Stomach (tissue), 9 donors: ENCODE measurements around the gene ZNF74. TPM values are rescaled to one million over a fixed set of nuclear protein-coding genes. Genes with fewer than 3 reads are reported as not detected.
"Not testable (repeated sequence)": the region's sequence is repeated elsewhere in the genome, so short reads cannot be mapped to it uniquely, and the experiment has no call there.

Experiments
- DNase-seq, 2 donors: peaks; one replicate each; pipeline versions ENCODE4 v3.0.0 to v3.0.0-alpha.2; 2013 to 2019
- H3K27ac ChIP-seq, 5 donors: fragments of 200-600 bp in 4 of 5; sonication (generic) in 4 of 5; one replicate each; pipeline ENCODE4 v1.5.1; 2013 to 2019; ENCODE audit warnings: mild to moderate bottlenecking in 1 of 5, moderate library complexity in 1 of 5
- H3K27me3 ChIP-seq, 3 donors: fragments of 200-600 bp; sonication (generic); one replicate each; pipeline ENCODE4 v1.5.1; 2017 to 2019; ENCODE audit warnings: mixed run types in 1 of 3
- H3K36me3 ChIP-seq, 4 donors: fragments of 200-600 bp; sonication (generic); 1 replicate in 3 of 4; 2 replicates in 1 of 4; pipeline ENCODE4 v1.5.1; 2016 to 2019
- H3K4me1 ChIP-seq, 4 donors: fragments of 200-600 bp; sonication (generic); one replicate each; pipeline ENCODE4 v1.5.1; 2016 to 2019
- H3K4me3 ChIP-seq, 4 donors: fragments of 200-600 bp; sonication (generic) in 3 of 4; one replicate each; pipeline ENCODE4 v1.5.1; 2016 to 2019; ENCODE audit warnings: mild to moderate bottlenecking in 1 of 4
- H3K9me3 ChIP-seq, 4 donors: fragments of 200-600 bp; sonication (generic); one replicate each; pipeline ENCODE4 v1.5.1; 2016 to 2019
- CTCF ChIP-seq, 7 experiments: fragments of 450-650 bp in 4 of 7; fragments of 200-600 bp in 3 of 7; sonication (generic) in 3 of 7; IDR thresholded peaks; one replicate each; pipeline ENCODE4 v1.5.1; 2016 to 2019; ENCODE audit warnings: antibody characterized with exemption in 7 of 7, control low read depth in 2 of 7, mild to moderate bottlenecking in 1 of 7
- EP300 ChIP-seq: sonication (generic); formaldehyde crosslinking; IDR thresholded peaks from one replicate; pipeline ENCODE4 v1.6.1; 2017; ENCODE audit warnings: antibody characterized with exemption
- POLR2A ChIP-seq, 4 donors: fragments of 450-650 bp; IDR thresholded peaks; one replicate each; pipeline ENCODE4 v1.6.1; 2016; ENCODE audit warnings: antibody characterized with exemption in 4 of 4, control low read depth in 2 of 4, mild to moderate bottlenecking in 1 of 4, moderate library complexity in 1 of 4
- POLR2AphosphoS5 ChIP-seq, 3 donors: sonication (generic); formaldehyde crosslinking; IDR thresholded peaks; one replicate each; pipeline ENCODE4 v1.6.1; 2016; ENCODE audit warnings: antibody characterized with exemption in 3 of 3
- WGBS, 5 donors: extraction: QIAGEN DNeasy Blood & Tissue Kit in 3 of 5; methylation state at CpG; one replicate each; pipeline versions ENCODE4 v1.1.5 to v1.1.7; 2013 to 2018; 5-methylcytosine and 5-hydroxymethylcytosine counted together
- intact Hi-C: fragments of 100-400 bp; cut with DNase I; formaldehyde crosslinking; loops from one replicate; pipeline ENCODE4 v1.15.1; 2023; ENCODE audit warnings: low total_unique reads
- polyA plus RNA-seq, 3 donors: library from polyadenylated mRNA; stranded (reverse); fragments of 200-250 nt; gene quantifications; one replicate each; pipeline ENCODE4 v1.2.3, GENCODE V29; 2013
- total RNA-seq, 5 donors: library from RNA; depleted of rRNA; stranded (reverse); fragments of >200 nt; gene quantifications; one replicate each; pipeline versions ENCODE4 v1.1.0 to v1.2.3, GENCODE V29; 2014 to 2016
- donor health status: healthy with polysubstance abuse.
- donor health status: Bipolar disorder and iron deficiency.
- donor health status: healthy.

ZNF74 gene
- total and polyA plus RNA-seq, 8 donors = 3.1 to 29.9 (median 8.2) TPM

GRCh38 chr22:20388200-20388599 is 5.8 kb upstream of the ZNF74 start:
- H3K27me3 ChIP-seq = peaks cover 0 to 20% (median 16%) of the 10 kb centered on the region in 3 donors
- peaks cover 0 to 2% (median under 1%) of the 10 kb centered on the region in 4 donors for H3K4me1 ChIP-seq
- H3K9me3 ChIP-seq = no peaks in the 10 kb centered on the region
- H3K4me3 ChIP-seq = no peak overlapping the region
- intact Hi-C loops = no loop called here
- DNase-seq = no peak
- TF ChIP-seq CTCF (IDR thresholded peaks at IDR 0.05) = no peak
- no peak overlapping the region for H3K27ac ChIP-seq
- no peaks in the 10 kb centered on the region for H3K36me3 ChIP-seq

GRCh38 chr22:20389288-20389687 is 4.7 kb upstream of the ZNF74 start:
- no peak overlapping the region for H3K27ac ChIP-seq
- DNase-seq = no peak
- H3K36me3 ChIP-seq = no peaks in the 10 kb centered on the region
- 85 to 95% (median 93%) methylated on average over 6 of the region's 6 CpGs for WGBS, 5 donors
- no peak overlapping the region for H3K4me3 ChIP-seq
- no peak for TF ChIP-seq POLR2AphosphoS5 (IDR thresholded peaks at IDR 0.05)
- TF ChIP-seq POLR2A (IDR thresholded peaks at IDR 0.05) = no peak
- TF ChIP-seq CTCF (IDR thresholded peaks at IDR 0.05) = no peak
- no peak for TF ChIP-seq EP300
- peaks cover 0 to 12% (median 10%) of the 10 kb centered on the region in 3 donors for H3K27me3 ChIP-seq
- H3K4me1 ChIP-seq = peaks cover 0 to 10% (median 7%) of the 10 kb centered on the region in 4 donors
- no peaks in the 10 kb centered on the region for H3K9me3 ChIP-seq
- intact Hi-C loops = no loop called here

GRCh38 chr22:20390394-20390907 is 3.5 kb upstream of the ZNF74 start:
- no peaks in the 10 kb centered on the region for H3K9me3 ChIP-seq
- TF ChIP-seq CTCF (IDR thresholded peaks at IDR 0.05) = no peak
- H3K27ac ChIP-seq = no peak overlapping the region
- H3K4me1 ChIP-seq = peaks cover 11 to 22% (median 16%) of the 10 kb centered on the region in 4 donors
- no peaks in the 10 kb centered on the region for H3K36me3 ChIP-seq
- H3K27me3 ChIP-seq = peaks cover 0 to 5% (median 0%) of the 10 kb centered on the region in 3 donors
- no peak for DNase-seq
- 90 to 92% (median 91%) methylated on average over 5 of the region's 5 CpGs for WGBS, 5 donors
- intact Hi-C loops = no loop called here
- no peak overlapping the region for H3K4me3 ChIP-seq

- WGBS, 5 donors = 80 to 89% (median 84%) methylated on average over 4 of the region's 4 CpGs
- H3K9me3 ChIP-seq = no peaks in the 10 kb centered on the region
- TF ChIP-seq POLR2AphosphoS5 (IDR thresholded peaks at IDR 0.05) = no peak
- no peak for TF ChIP-seq EP300
- no peak for TF ChIP-seq CTCF (IDR thresholded peaks at IDR 0.05)
- no peak for TF ChIP-seq POLR2A (IDR thresholded peaks at IDR 0.05)
- H3K27ac ChIP-seq = no peak overlapping the region
- intact Hi-C loops = no loop called here
- no peak overlapping the region for H3K4me3 ChIP-seq
- DNase-seq = no peak
- no peaks in the 10 kb centered on the region for H3K36me3 ChIP-seq
- H3K4me1 ChIP-seq = peaks cover 14 to 27% (median 22%) of the 10 kb centered on the region in 4 donors
- H3K27me3 ChIP-seq = peaks cover 0 to 5% (median 0%) of the 10 kb centered on the region in 3 donors
Observed at GRCh38 chr22:20391222-20391621, 2.7 kb upstream of the ZNF74 start.

GRCh38 chr22:20392365-20392881 is 1.5 kb upstream of the ZNF74 start:
- H3K27ac ChIP-seq, H3K4me3 ChIP-seq, H3K9me3 ChIP-seq, DNase-seq, intact Hi-C loops, H3K27me3 ChIP-seq, H3K36me3 ChIP-seq: not testable (repeated sequence)
- WGBS, 5 donors = 94 to 98% (median 97%) methylated on average over 47 to 53 of the region's 53 CpGs
- H3K4me1 ChIP-seq = peaks cover 14 to 33% (median 26%) of the 10 kb centered on the region in 4 donors
